GM12878 (cell line): ENCODE results near the gene DMD. TPM values are rescaled to one million over a fixed set of nuclear protein-coding genes. Genes with fewer than 3 reads are reported as not detected.

Experiments used
- ATAC-seq: fragments of 200-7000 bp; cut with Tn5 transposase; 3 replicates; pipeline ENCODE4 v1.9.1; 2020; ENCODE audit warnings: mild to moderate bottlenecking, moderate library complexity
- BruUV-seq: library from RNA; stranded (reverse); fragments of 400-500 nt; replicated peaks from 2 replicates; lab custom pipeline; 2021; lab: Mats Ljungman, UMichigan
- CTCF ChIA-PET: fragments of 300-600 bp; sonication (Branson Sonifier 250); formaldehyde crosslinking; extraction: SDS; loops from one replicate; lab custom pipeline; 2021; ENCODE audit warnings: inconsistent platforms; lab: Yijun Ruan, JAX
- POLR2A ChIA-PET: fragments of 350-600 bp; formaldehyde crosslinking; extraction: SDS; loops from one replicate; lab custom pipeline; 2021; ENCODE audit warnings: inconsistent platforms; lab: Charles Lee
- RAD21 ChIA-PET: fragments of 300-600 bp; sonication (Branson Sonifier 250); formaldehyde crosslinking; loops from one replicate; lab custom pipeline; 2023; ENCODE audit warnings: antibody characterized with exemption; ENCODE audit not compliant: unreplicated experiment; lab: Charles Lee
- SMC1A ChIA-PET: fragments of 300-600 bp; sonication (Branson Sonifier 250); formaldehyde crosslinking; loops from one replicate; lab custom pipeline; 2023; ENCODE audit not compliant: unreplicated experiment, uncharacterized antibody; lab: Charles Lee
- DNase-seq: peaks from one replicate; pipeline ENCODE4 v3.0.0-alpha.2; 2011; ENCODE audit warnings: low read depth, low spot score
- FAIRE-seq: peaks from 3 replicates; lab custom pipeline; 2011; peaks lifted over from hg19 to GRCh38; lab: Jason Lieb, UNC
- H2AFZ ChIP-seq: 2 replicates; pipeline ENCODE4 v1.6.0; 2011; ENCODE audit warnings: low read depth, low read length, control low read depth; ENCODE audit not compliant: control insufficient read depth
- H3K27ac ChIP-seq: 2 replicates; pipeline ENCODE4 v1.5.1; 2011; ENCODE audit warnings: control low read depth; ENCODE audit not compliant: control insufficient read depth, insufficient read depth
- H3K27me3 ChIP-seq, 2 experiments: replicated peaks in 1 of 2; 2 replicates each; pipeline versions ENCODE4 v1.6.0 to v1.6.1; 2011; ENCODE audit warnings: low read length in 1 of 2; ENCODE audit not compliant: control insufficient read depth in 2 of 2, insufficient read depth in 2 of 2
- H3K36me3 ChIP-seq, 2 experiments: 2 replicates each; pipeline ENCODE4 v1.5.1; 2011; ENCODE audit warnings: low read length in 1 of 2; ENCODE audit not compliant: control insufficient read depth in 2 of 2, insufficient read depth in 2 of 2
- H3K4me1 ChIP-seq: 2 replicates; pipeline ENCODE4 v1.6.1; 2011; ENCODE audit warnings: mild to moderate bottlenecking, low read length, moderate library complexity, mixed read lengths; ENCODE audit not compliant: control insufficient read depth, insufficient read depth
- H3K4me2 ChIP-seq: 2 replicates; pipeline ENCODE4 v1.6.0; 2011; ENCODE audit warnings: control low read depth; ENCODE audit not compliant: control insufficient read depth, insufficient read depth
- H3K4me3 ChIP-seq: fragments of 200-600 bp; sonication (generic); 2 replicates; pipeline ENCODE4 v1.5.1; 2016
- H3K79me2 ChIP-seq: 2 replicates; pipeline ENCODE4 v1.6.0; 2011; ENCODE audit warnings: low read length; ENCODE audit not compliant: control insufficient read depth, insufficient read depth
- H3K9ac ChIP-seq: 2 replicates; pipeline ENCODE4 v1.8.0; 2011; ENCODE audit warnings: low read length, control low read depth, mixed read lengths; ENCODE audit not compliant: control insufficient read depth, insufficient read depth
- H3K9me3 ChIP-seq: replicated peaks from 3 replicates; pipeline ENCODE4 v1.5.1; 2011; ENCODE audit warnings: mild to moderate bottlenecking, low read length; ENCODE audit not compliant: control insufficient read depth, insufficient read depth
- H4K20me1 ChIP-seq: 2 replicates; pipeline ENCODE4 v1.6.0; 2011; ENCODE audit not compliant: control insufficient read depth, insufficient read depth
- BCL11A ChIP-seq: IDR thresholded peaks from 2 replicates; pipeline ENCODE4 v1.6.1; 2011; ENCODE audit warnings: low read depth, low read length
- HSF1 ChIP-seq: fragments of 150-350 bp; IDR thresholded peaks from 2 replicates; pipeline ENCODE4 v1.6.1; 2014; ENCODE audit warnings: mild to moderate bottlenecking, low read depth, low read length
- IRF3 ChIP-seq: fragments of 450-650 bp; IDR thresholded peaks from 2 replicates; pipeline ENCODE4 v1.6.1; 2014; ENCODE audit warnings: mild to moderate bottlenecking
- MXI1 ChIP-seq: fragments of 150-350 bp; IDR thresholded peaks from 2 replicates; pipeline ENCODE4 v1.6.1; 2011; ENCODE audit warnings: low read depth, mild to moderate bottlenecking, inconsistent platforms, low read length, improper control_type of control experiment
- NFIC ChIP-seq: IDR thresholded peaks from 2 replicates; pipeline ENCODE4 v1.6.1; 2012; ENCODE audit warnings: low read depth, mild to moderate bottlenecking, inconsistent platforms, low read length, moderate library complexity
- NR2C1 ChIP-seq: fragments of 450-650 bp; IDR thresholded peaks from 2 replicates; pipeline ENCODE4 v1.6.1; 2017; ENCODE audit warnings: antibody characterized with exemption, mild to moderate bottlenecking, moderate library complexity
- RUNX3 ChIP-seq: IDR thresholded peaks from 2 replicates; pipeline ENCODE4 v1.6.1; 2012; ENCODE audit warnings: low read length, inconsistent platforms
- SMARCA5 ChIP-seq: fragments of 450-650 bp; IDR thresholded peaks from 2 replicates; pipeline ENCODE4 v1.6.1; 2017; ENCODE audit warnings: mild to moderate bottlenecking
- SREBF2 ChIP-seq: IDR thresholded peaks from 2 replicates; pipeline ENCODE4 v1.6.1; 2012; ENCODE audit warnings: mild to moderate bottlenecking, low read length
- ZZZ3 ChIP-seq: IDR thresholded peaks from 2 replicates; pipeline ENCODE4 v1.6.1; 2011; ENCODE audit warnings: low read depth; ENCODE audit not compliant: control insufficient read depth, insufficient read length
- WGBS: methylation state at CpG from one replicate; pipeline ENCODE4 v1.1.6; 2016; ENCODE audit warnings: low lambda C conversion rate; ENCODE audit not compliant: insufficient replicate concordance, insufficient coverage; ENCODE audit errors: missing lambda C conversion rate; 5-methylcytosine and 5-hydroxymethylcytosine counted together
- in situ Hi-C: fragments of 300-500 bp; cut with MboI; formaldehyde crosslinking; loops from 9 replicates; pipeline ENCODE4 v1.14.3; 2018; ENCODE audit warnings: mixed read lengths
- intact Hi-C: fragments of 100-400 bp; cut with micrococcal nuclease; formaldehyde crosslinking; loops from one replicate; pipeline ENCODE4 v1.14.2; 2022; ENCODE audit not compliant: unreplicated experiment
- polyA plus RNA-seq, 11 experiments: library from polyadenylated mRNA; depleted of rRNA in 4 of 11; unstranded in 6 of 11; stranded (reverse) in 5 of 11; fragments of >200 nt; fragmentation: Nextera tagmentation in 4 of 11; fragmentation: Illumina TruSeq in 1 of 11; extraction: Ambion mirVana in 4 of 11; extraction: Trizol in 1 of 11; gene quantifications; 1 replicate in 1 of 11; 2 replicates in 10 of 11; pipeline versions ENCODE4 v1.2.1 to v1.2.3, GENCODE V29; 2011 to 2016; ENCODE audit warnings: inconsistent platforms in 2 of 11, missing spikeins in 2 of 11, low read depth in 1 of 11
- total RNA-seq, 4 experiments: library from RNA; depleted of rRNA in 3 of 4; stranded (reverse); fragments of >200 nt in 3 of 4; fragmentation: Illumina TruSeq in 1 of 4; extraction: Trizol in 1 of 4; gene quantifications; 2 replicates each; pipeline versions ENCODE4 v1.2.1 to v1.2.3, GENCODE V29; 2013 to 2021
- TF ChIP-seq, protein P1 (sequence below): fragments of 450-650 bp; IDR thresholded peaks from 2 replicates; pipeline ENCODE4 v1.6.1; 2016; ENCODE audit warnings: mild to moderate bottlenecking, moderate library complexity, borderline replicate concordance
- TF ChIP-seq, protein P2 (sequence below): fragments of 450-650 bp; IDR thresholded peaks from 2 replicates; pipeline ENCODE4 v1.6.1; 2017; ENCODE audit warnings: antibody characterized with exemption, mild to moderate bottlenecking, moderate library complexity

The DMD gene
- total and polyA plus RNA-seq, 10 of the 15 experiments (the other 5 are each of a cell fraction or from before 2014, with no cell fraction given): 1.4 to 24.3 (median 4.3) TPM

GRCh38 chrX:31443654-31444053 is 1767.7 kb downstream of the DMD start (continued):
- TF ChIP-seq NFIC (no peak), BCL11A (no peak), SREBF2 (no peak), NR2C1 (no peak), RUNX3 (no peak)
- TF ChIP-seq, protein P1, sequence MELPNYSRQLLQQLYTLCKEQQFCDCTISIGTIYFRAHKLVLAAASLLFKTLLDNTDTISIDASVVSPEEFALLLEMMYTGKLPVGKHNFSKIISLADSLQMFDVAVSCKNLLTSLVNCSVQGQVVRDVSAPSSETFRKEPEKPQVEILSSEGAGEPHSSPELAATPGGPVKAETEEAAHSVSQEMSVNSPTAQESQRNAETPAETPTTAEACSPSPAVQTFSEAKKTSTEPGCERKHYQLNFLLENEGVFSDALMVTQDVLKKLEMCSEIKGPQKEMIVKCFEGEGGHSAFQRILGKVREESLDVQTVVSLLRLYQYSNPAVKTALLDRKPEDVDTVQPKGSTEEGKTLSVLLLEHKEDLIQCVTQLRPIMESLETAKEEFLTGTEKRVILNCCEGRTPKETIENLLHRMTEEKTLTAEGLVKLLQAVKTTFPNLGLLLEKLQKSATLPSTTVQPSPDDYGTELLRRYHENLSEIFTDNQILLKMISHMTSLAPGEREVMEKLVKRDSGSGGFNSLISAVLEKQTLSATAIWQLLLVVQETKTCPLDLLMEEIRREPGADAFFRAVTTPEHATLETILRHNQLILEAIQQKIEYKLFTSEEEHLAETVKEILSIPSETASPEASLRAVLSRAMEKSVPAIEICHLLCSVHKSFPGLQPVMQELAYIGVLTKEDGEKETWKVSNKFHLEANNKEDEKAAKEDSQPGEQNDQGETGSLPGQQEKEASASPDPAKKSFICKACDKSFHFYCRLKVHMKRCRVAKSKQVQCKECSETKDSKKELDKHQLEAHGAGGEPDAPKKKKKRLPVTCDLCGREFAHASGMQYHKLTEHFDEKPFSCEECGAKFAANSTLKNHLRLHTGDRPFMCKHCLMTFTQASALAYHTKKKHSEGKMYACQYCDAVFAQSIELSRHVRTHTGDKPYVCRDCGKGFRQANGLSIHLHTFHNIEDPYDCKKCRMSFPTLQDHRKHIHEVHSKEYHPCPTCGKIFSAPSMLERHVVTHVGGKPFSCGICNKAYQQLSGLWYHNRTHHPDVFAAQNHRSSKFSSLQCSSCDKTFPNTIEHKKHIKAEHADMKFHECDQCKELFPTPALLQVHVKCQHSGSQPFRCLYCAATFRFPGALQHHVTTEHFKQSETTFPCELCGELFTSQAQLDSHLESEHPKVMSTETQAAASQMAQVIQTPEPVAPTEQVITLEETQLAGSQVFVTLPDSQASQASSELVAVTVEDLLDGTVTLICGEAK: no peak

GRCh38 chrX:31440546-31440945 is 1770.8 kb downstream of the DMD start:
- H3K27me3 ChIP-seq: no peaks in the 10 kb centered on the region
- H3K79me2 ChIP-seq: no peaks in the 10 kb centered on the region
- H3K4me1 ChIP-seq: no peaks in the 10 kb centered on the region
- no peak overlapping the region for H3K4me2 ChIP-seq
- ChIA-PET POLR2A (no interaction called here), RAD21 (no interaction called here), CTCF (no interaction called here), SMC1A (interaction anchor here (0.6 kb wide), 1 partner anchor 171 kb away, joined by 3 read pairs; no protein-coding TSS in a partner anchor)
- in situ Hi-C loops: no loop called here
- no peak for FAIRE-seq
- H2AFZ ChIP-seq: no peak overlapping the region
- no peak overlapping the region for H3K9ac ChIP-seq
- DNase-seq: no peak
- intact Hi-C loops: loop anchor here (10.0 kb wide), 1 partner anchor 214 kb away; no protein-coding TSS in a partner anchor
- H3K4me3 ChIP-seq: no peak overlapping the region
- BruUV-seq: no TSS peak
- no peaks in the 10 kb centered on the region for H3K9me3 ChIP-seq
- no peak overlapping the region for H3K27ac ChIP-seq
- no peaks in the 10 kb centered on the region for H4K20me1 ChIP-seq
- H3K36me3 ChIP-seq: no peaks in the 10 kb centered on the region
- no peak for ATAC-seq
- whole genome bisulfite sequencing: 81% methylated on average over 2 of the region's 2 CpGs
- TF ChIP-seq ZZZ3 (no peak), SMARCA5 (no peak), MXI1 (no peak), IRF3 (no peak), HSF1 (no peak)
- TF ChIP-seq, protein P2, sequence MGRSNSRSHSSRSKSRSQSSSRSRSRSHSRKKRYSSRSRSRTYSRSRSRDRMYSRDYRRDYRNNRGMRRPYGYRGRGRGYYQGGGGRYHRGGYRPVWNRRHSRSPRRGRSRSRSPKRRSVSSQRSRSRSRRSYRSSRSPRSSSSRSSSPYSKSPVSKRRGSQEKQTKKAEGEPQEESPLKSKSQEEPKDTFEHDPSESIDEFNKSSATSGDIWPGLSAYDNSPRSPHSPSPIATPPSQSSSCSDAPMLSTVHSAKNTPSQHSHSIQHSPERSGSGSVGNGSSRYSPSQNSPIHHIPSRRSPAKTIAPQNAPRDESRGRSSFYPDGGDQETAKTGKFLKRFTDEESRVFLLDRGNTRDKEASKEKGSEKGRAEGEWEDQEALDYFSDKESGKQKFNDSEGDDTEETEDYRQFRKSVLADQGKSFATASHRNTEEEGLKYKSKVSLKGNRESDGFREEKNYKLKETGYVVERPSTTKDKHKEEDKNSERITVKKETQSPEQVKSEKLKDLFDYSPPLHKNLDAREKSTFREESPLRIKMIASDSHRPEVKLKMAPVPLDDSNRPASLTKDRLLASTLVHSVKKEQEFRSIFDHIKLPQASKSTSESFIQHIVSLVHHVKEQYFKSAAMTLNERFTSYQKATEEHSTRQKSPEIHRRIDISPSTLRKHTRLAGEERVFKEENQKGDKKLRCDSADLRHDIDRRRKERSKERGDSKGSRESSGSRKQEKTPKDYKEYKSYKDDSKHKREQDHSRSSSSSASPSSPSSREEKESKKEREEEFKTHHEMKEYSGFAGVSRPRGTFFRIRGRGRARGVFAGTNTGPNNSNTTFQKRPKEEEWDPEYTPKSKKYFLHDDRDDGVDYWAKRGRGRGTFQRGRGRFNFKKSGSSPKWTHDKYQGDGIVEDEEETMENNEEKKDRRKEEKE: no peak
